T-helper 9 cell (primary cell): ENCODE data around the gene SGCG.
"Not testable (repeated sequence)": the region's sequence is repeated elsewhere in the genome, so short reads cannot be mapped to it uniquely, and the experiment has no call there.

ENCODE experiments used
- DNase-seq: peaks from one replicate; pipeline ENCODE4 v3.0.0-alpha.2; 2020

The SGCG gene

DNA sequence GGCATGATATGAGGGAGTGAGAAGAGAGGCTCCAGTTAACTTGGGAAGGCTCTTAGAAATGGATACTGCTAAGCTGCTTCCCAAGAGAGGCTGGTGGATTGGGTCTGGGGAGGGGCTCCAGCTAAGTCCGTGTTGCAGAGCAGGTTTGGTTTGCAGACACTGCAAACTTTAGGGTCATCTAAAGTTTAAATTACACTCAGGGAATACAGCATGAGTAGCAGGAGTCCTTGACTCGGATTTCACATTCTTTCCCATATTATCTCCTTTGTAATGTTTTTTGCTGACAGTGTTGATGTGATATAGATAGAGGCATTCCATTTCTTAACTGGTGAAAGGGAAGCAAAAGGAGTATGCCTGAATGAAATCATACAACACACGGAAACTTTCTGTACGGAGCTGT is 31.9 kb downstream of the SGCG start:
- no peak for DNase-seq

GRCh38 chr13:23231241-23231640 is 50.5 kb downstream of the SGCG start:
- no peak for DNase-seq

- no peak for DNase-seq
These were observed 55.2 kb downstream of the SGCG start for GRCh38 chr13:23235994-23236393.

GRCh38 chr13:23243066-23243465 is 62.3 kb downstream of the SGCG start:
- no peak for DNase-seq

DNA sequence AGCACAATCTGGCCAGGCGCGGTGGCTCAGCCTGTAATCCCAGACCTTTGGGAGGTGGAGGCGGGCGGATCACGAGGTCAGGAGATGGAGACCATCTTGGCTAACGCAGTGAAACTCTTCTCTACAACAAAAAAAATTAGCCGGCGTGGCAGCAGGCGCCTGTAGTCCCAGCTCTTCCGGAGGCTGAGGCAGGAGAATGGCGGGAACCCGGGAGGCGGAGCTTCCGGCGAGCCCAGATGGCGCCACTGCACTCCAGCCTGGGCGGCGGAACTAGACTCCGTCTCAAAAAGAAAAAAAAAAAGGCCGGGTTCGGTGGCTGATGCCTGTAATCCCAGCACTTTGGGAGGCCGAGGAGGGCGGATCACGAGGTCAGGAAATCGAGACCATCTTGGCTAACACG is 67.6 kb downstream of the SGCG start:
- not testable (repeated sequence) for DNase-seq

DNA sequence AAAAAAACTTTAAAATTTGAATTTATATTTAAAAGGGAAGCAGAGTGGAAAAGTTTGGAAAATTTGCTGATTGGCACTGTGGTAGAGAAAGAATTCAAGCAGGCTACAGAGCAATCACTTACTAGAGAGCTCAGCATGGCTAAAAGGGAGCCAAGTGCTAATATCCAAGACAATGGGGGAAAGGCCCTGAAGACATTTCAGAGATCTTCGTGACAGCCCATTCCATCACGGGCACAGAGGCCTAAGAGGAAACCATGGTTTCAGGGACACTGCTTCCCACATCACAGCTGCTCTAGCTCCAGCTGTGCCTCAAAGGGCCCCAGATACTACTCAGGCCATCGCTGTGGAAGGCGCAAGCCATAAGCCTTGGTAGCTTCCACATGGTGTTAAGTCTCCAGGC is 73.7 kb downstream of the SGCG start:
- no peak for DNase-seq

DNA sequence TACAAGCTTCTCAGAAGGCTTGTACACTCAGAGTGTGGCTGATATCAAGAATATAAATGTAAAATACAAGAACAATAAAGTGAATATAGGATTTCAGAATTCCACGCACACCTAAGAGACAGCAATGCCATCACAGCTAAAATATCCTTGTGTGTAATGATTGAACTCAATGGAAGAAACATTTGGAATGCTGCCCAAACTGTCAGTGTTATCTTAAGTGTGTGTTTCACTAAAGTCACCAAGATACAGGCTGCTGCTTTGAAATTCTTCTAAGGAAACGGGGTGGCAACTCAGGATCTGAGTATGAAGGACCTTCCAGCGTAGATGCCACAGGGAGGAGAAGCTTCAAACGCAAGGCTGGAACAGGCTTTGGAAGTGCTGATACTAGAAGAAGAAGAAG is 86.8 kb downstream of the SGCG start:
- DNase-seq, result no peak

DNA sequence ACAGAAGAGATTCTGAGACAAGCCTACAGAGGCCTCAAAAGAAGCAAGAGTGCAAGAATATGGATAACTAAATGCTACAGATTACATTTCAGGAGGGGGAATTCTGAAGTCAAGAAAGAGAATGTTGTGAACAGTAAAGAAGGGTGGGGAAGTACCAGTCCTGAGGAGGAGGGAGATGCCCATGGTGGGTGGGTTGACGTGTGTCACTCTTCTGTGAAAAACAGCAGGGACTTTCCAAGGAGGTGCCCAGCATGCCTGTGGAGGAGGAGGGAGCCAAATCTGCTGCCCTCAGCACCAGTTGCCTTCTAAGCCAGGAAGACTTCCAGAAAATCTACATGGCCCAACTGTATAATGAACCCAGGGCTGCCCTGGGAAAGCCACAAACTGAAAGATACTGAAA is 87.7 kb downstream of the SGCG start:
- no peak for DNase-seq

GRCh38 chr13:23271331-23271730 is 90.6 kb downstream of the SGCG start:
- no peak for DNase-seq

GRCh38 chr13:23273498-23273897 is 92.7 kb downstream of the SGCG start:
- DNase-seq, result no peak

DNA sequence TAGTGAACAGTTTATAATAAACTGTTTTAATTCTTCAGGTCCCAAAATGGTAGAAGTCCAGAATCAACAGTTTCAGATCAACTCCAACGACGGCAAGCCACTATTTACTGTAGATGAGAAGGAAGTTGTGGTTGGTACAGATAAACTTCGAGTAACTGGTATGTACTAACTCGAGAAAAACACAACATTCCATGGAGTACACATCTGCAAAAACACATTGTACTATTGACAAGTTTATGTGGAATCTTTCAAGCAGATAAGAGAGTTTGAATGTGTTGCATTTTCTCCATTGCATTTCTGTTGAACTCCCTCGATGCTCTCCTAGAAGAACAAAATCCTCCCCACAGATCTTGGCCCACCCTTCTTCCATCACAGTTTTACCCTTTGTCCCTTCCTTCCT is 98.5 kb downstream of the SGCG start:
- no peak for DNase-seq

DNA sequence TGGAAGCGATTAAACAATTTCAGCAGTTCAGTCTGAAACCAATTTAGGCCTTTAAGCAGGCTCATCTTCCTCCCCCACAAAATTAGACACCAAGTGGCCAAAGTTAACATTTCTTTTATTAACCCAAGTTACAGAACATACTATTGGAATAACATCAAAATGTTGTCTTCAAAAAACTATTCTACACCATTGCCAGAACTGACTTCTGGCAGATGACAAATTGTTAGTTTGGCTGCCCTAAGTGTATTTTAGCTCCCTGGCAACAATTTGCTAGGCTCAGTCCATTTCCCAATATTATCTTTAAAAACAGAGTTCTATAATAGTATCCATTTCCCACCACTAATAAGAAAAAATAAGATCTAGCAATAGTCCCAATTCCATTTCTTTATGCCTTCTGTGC is 107.8 kb downstream of the SGCG start:
- DNase-seq, result no peak

DNA sequence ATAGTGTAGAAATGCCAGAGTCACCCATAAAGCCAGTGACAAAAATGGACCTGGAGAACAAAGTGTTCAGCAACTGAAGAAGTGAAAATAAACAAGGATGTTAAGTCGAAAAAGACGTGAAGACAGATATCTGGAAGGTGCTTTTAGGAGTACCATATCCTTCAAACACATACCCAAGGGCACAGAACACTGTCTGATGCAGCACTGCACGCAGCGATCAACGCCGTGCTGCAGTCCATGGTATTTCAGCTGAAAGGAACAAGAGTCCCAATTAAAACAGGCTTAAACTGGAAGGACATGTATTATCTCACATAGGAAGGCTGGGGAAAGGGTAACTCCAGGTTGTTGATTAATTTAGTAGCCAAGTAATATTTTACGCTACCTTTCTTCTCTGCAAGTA is 108.2 kb downstream of the SGCG start:
- no peak for DNase-seq

DNA sequence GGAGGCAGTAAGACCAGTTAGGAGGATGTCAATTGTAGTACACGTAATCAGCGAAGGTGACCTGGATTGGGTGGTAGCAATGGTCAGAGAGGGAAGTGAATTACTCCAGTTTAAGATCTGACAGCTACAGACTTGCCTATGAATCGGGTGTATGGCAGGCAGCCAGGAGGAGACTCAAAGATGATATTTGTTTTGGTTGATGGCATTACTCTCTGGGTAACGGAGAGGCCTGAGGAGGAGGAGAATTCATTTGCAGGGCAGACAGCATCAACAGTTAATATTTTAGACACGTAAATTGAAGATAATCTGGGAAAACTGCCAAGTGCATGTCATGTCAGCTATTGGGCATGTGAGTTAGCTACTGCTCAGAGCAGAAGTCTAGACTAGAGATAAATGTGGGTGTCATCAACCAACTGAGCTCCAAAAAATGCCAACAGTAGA is 109.2 kb downstream of the SGCG start:
- DNase-seq, result no peak

DNA sequence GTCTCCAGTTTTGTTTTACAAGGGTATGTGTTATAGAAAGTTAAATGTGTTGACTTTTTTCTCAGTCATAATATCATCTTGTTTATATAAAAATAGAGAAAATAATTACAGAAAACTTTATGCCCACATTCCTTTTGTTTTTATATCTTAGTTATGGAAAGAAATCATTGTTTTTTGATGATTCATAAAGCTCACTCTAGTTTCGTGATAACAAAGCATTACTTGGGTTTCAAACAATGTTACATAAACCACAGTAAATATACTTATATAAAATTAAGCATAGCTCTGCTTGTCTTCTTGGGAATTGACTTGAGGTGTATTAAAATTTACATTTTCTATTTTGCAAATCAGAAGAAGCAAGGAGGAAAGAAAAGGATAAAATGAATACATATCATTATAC is 111.8 kb downstream of the SGCG start:
- DNase-seq, result no peak

DNA sequence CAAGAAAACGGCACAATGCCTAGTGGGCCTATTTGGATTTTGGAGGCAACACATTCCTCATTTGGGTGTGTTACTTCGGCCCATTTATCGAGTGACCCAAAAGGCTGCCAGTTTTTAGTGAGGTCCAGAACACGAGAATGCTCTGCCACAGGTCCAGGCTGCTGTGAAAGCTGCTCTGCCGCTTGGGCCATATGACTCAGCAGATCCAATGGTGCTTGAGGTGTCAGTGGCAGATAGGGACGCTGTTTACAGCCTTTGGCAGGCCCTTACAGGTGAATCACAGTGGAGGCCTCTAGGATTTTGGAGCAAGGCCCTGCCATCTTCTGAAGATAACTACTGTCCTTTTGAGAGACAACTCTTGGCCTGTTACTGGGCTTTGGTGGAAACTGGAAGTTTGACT is 134.1 kb downstream of the SGCG start:
- DNase-seq, result not testable (repeated sequence)

DNA sequence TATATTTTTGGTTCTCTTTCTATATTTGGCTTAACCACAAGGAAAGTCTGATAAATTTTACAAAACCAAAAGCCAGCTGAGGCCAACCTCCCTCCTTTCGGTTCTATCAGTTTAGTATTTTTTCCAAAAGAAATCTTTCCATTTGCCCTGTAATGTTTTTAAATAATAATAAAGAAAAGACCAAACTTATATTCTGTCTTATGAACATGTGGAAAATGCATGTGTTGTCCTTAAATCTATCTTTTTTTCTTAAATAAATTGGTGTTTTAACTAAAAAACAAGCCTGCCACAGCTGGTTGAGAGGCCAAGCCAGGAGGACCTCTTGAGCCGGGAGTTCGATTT is 139.1 kb downstream of the SGCG start:
- no peak for DNase-seq

DNA sequence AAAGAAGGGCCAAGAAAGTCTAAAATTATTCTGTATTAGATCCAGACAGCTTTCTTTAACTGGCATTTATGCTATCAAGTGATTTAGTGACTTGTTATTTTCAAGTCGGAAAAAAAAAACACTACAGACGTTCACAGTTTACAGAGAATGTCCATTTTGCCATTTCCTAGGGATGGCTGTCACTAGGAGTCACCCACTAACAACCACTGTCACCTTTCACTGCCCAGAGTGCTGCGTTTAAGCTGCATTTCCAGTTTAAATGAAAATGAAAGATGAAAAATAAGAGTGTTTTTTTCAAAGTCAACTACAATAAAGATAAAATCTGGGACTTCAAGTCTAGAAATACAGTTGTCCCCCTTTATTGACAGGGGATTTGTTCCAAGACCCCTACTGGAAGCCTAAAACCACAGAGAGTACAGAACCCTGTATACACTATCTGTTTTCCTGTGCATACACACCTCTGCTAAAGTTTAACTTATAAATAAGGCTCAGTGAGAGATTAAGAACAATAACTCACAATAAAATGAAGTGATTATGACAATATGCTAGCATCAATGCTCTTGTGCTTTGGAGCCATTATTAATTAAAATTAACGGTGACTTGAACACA is 140.3 kb downstream of the SGCG start:
- no peak for DNase-seq

- no peak for DNase-seq
These were observed 140.9 kb downstream of the SGCG start for GRCh38 chr13:23321535-23322241.

GRCh38 chr13:23322353-23323336 is 141.9 kb downstream of the SGCG start:
- no peak for DNase-seq

- no peak for DNase-seq
These were observed 143.3 kb downstream of the SGCG start for GRCh38 chr13:23323946-23324709.

DNA sequence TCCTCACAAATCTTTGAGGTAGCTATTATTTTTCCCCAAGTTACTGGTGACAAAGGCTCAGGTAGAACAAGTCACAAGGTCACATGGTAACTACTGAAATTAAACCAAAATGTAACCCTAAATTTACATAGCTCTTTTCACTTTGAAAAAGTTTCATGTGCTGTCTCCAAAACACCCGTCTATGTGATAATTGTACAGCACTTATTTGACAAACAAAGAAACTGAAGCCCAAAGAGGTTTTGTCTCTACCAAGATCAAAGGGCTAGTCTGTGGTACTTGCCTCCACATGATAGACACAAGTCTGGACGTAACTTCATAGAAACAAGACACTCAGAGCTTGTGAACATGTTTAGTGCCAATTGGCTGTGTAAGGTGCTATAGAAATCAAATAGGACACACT is 144.4 kb downstream of the SGCG start:
- DNase-seq, result no peak

GRCh38 chr13:23330356-23330755 is 149.6 kb downstream of the SGCG start:
- no peak for DNase-seq
